RCC 7860 (cell line): ENCODE results near the gene NOL4L.

Source experiments
- DNase-seq: peaks from one replicate; pipeline ENCODE4 v3.0.0-alpha.2; 2015; ENCODE audit warnings: low spot score
- FAIRE-seq: peaks from 2 replicates; lab custom pipeline; 2012; peaks lifted over from hg19 to GRCh38; lab: Jason Lieb, UNC

The NOL4L gene

DNA sequence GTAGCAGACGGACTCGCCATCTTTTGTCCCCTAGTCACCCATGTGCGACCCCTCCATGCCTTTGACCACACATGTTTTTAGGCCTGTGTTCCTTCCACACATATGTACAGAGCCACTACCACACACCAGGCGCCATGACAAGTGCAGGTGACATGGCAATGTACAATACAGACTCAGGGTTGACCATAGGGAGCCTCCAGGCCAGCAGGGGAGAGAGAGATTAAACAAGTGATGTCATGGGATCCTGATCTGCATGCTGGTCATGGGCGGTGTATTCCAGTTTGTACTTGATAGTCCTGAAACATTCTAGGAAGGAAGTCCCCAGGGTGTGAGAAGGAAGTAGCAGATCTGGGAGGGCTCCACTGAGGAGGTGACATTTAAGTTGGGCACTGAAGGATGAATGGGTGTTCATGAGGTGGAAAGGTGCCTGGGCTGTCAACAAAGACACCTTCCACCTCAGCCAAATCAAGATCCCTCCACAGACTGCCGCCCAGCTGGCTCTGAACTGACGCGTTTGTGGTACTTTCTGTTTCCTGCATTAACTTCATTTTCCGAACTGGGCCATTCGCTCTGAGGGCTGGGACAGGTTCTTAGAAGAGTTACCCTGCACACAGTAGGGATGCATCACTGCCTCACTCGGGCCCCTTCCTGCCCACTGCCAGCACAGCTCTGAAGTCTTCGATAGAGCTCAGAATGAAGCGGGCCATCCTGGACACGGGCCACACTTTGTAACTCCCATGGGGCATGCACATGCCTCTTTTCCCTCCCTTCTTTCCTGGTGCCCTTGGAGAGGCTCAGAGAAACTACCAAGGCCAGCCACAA, 94.0 kb downstream of the NOL4L start:
- DNase-seq (no peak), FAIRE-seq (no peak)

DNA sequence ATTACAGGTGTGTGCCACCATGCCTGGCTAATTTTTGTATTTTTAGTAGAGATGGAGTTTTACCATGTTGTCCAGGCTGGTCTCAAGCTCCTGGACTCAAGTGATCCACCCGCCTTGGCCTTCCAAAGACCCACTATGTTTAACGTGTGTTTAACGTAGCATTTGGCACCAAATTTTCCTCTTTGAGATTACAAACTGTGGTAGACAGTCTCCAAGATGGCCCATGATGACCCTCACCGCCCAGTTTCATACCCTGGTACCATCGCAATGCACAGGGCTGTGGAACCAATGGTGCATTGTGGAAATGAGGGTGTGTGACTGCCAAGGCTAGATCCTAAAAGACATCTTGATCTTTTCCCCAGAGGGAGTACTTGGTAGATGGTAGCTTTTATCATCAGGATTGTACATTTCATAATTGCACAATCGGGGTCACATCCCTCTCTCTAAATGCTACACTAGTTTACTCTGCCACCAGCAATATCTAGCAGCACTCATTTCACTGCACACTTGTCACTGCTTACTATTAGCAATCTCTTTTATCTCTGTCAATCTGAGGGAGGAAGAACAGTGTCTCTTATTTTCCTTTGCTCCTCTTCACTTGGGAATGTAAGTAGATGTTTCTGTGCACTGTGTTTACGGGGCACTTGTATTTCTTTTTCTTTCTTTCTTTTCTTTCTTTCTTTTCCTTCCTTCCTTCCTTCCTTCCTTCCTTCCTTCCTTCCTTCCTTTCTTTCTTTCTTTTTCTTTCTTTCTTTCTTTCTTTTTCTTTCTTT, 96.9 kb downstream of the NOL4L start:
- no peak for FAIRE-seq
- no peak for DNase-seq

DNA sequence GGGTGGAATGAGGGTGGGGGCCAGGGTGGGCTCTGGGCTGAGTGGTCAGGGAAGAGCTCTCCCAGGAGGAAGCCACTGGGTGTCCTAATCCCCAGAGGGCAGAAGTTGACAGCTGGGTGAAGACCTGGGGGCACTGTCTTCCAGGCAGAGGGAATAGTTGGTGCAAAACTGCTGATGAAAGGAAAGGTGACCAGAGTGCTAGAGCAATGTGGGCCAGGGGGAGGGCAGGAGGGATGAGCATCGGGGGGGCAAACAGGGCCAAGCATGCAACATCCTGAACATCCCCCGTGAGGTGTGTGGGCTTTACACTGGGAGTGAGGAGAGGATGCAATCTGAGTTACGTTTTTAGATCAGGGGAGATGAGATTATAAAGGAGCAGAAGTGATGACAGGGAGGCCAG, 97.8 kb downstream of the NOL4L start:
- DNase-seq (no peak), FAIRE-seq (no peak)

DNA sequence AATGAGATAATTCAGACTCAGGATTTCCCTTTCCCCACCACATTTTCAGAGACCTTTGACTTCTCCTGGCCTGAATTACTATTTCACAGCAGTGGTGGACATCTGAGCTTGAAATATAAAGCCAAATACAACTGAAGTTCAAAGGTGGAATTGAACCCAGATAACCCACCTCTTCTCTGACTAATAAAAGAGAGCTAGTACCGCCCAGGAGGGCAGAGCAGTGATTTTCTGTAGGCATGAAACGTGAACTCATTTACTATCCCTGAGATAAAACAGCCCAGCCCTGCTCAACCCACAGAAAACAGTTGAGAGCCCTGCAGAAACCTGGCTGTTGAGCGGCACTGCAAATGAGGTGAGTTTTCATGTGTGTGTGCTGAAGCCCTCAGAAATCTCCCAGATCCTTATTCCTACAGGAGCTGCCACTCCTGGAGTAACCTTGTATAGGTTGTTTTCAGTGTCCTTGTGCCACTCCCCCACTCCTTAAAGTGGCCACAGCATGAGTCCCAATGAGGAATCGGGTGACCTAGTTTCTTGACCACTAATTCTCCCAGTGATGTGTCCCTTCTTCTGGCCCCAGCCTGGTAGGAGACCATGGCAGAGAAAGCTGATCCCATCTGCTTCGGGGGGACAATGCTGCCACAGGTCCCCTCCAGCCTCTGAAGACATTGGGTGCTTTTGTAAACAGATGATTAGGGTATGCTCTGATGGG, 99.2 kb downstream of the NOL4L start:
- no peak for DNase-seq
- FAIRE-seq = no peak

DNA sequence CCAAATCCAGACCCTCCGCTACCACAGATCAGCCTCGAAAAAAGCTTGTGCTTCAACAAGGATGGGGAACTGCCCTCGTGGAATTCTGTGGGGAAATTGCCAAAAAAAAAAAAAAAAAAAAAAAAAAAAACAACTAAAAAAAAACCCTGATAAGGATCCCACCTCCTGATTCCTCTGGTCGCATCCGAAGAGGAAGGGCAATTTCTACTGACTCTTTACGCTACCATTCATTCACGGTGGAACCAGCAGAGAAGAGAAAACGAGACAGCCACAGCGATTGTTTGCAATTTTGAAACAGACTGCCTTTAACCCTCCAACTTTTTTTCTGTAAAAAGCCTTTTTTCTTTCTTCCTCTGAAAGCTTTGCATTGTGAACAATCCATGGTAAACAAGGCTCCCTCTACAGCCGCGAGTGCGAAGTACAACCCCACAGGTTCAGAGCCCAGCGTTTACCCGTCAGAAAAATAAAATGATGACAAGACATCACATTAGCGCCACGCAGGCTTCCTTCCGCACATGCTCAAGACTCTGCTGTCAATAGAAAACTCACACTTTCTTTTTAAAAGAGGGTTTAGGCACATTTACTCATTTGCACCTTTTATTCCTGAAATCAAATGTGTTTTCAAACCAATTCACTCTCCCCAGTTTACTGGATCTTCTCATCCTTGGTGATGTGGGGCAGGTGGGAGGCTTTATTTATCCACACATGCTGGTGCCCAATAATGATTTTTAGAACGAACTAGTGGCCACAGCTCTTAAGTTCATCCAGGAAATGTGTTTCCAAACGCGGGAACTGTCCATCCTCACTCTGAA, 100.0 kb downstream of the NOL4L start:
- DNase-seq (peak; percentile 61), FAIRE-seq (peak; percentile 86)

DNA sequence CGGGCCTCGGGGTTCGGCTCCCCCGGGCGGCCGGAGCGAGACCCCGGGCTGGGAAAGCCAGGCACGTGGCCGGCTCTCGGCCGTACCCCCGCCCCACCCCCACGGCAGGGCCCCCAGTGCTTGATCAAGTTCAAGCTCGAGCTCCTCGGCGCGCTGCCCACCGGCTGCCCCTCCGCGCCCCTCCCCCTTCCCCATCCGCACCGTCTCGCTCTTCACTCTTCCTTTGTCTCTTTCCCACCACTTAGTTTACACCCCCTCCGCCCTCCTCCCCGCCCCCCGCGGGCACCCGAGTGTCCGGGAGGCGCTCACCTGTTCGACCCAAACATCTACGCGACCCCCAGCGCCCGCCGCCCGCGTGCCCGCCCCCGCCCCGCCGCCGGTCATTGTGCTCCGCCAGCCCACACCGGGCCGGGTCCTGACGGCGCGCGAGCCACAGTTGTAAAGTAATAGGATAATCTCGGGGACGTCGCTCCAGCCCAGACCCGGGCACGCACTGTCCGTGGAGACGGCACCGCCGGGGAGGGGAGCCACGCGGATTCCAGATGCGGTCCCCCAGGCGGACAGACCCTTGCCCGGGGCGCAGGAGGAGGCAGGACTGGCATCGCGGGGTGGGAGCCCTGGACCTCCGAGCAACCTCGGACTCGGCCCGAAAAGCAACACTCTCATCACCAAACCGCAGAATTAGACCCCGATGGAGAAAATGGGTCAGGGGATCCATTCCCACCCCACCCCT, 100.7 kb downstream of the NOL4L start:
- DNase-seq = peak; percentile 20
- no peak for FAIRE-seq

DNA sequence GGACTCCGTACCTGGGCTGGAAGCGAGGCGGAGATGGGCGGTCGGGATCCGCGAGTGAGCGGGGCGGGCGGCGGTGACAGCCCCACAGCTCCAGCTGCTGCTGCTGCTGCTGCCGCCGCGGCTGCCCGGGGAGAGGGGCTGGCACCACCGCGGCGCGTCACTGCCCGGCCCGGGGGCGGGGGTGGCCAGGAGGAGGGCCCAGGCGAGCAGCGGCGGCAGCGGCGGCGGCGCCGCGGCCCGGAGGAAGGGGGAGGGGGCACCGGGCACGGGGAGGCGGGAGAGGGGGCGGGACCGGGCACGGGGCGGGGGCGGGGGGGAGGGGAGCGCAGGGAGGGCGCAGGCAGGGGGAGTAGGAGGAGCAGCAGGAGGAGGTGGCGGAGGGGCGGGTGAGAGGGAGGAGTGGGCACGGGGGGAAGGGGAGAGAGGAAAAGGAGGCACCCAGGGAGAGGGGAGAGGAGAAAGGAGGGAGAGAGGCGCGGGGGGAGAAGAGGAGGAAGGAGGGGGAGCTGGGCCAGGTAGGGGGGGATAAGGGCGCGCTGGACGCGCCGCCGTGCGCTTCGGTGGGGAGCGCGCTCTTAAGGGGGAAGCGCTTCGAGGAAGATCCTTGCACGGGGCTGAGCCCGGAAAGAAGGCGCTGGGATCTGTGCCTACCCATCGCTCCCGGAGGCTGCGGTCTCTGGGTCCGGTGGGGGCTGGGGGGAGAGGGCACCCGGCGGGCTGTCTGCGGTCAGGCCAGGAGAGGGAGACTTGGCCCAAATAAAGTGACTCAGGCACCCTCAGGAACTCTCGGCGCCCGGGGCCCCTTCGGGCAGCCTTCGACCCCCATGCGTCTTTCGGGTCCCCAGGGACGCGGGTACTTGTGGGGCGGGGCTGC, 101.5 kb downstream of the NOL4L start:
- peak; percentile 78 for DNase-seq
- peak; percentile 34 for FAIRE-seq

DNA sequence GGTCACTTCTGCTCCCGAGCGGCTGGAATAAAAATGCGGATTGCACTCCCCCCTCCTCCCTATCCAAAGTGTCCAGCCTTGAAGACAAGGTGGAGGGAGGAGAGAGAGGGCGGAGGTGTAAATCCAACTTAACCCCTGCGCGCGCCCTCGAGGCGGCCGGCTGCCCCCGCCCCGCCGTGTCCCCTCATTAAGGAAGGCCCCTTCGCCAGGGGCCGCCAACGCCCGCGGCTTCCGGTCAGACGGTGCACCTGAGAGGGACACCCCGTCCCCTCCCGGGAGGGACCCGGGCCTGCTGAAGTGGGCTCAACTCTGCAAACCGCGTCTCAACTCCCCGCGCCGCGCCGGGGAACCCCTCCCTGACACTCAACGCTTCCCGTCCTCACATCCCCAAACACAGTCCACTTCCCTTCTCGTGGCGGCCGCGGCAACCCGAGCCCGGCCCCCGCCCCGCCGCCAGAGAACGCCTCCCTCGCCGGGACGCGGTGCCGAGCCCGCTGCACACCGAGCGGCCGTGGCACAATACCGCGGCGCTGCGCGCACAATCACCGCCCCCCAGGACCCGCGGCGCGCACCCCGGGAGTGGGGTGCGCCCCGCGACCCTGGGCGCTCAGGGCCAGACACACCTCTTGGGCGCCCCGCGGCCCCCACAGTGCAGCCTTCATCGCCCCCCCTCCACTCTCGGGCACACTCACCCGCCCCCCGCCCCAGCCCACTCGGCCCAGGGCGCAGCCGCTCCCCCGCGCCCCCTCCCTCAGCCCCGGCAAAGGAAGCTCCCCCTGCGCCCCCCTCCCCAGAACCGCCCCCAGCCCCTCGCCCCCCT, 102.5 kb downstream of the NOL4L start:
- FAIRE-seq (no peak), DNase-seq (no peak)

DNA sequence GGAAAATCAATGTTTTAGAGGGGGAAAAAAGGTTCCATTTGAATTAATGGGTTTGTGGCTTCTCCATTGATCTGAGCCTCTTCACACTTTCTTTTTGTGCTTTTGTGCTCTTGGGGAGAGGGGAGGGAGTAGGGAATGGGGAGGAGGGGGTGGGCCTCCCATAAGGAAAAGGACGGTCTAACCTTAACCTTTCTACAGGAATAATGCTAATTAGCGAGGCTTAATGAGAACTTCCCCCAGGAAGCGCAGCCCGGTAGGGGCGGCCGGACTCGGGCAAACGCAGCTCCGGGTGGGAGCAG, 103.0 kb downstream of the NOL4L start:
- DNase-seq (no peak), FAIRE-seq (no peak)

DNA sequence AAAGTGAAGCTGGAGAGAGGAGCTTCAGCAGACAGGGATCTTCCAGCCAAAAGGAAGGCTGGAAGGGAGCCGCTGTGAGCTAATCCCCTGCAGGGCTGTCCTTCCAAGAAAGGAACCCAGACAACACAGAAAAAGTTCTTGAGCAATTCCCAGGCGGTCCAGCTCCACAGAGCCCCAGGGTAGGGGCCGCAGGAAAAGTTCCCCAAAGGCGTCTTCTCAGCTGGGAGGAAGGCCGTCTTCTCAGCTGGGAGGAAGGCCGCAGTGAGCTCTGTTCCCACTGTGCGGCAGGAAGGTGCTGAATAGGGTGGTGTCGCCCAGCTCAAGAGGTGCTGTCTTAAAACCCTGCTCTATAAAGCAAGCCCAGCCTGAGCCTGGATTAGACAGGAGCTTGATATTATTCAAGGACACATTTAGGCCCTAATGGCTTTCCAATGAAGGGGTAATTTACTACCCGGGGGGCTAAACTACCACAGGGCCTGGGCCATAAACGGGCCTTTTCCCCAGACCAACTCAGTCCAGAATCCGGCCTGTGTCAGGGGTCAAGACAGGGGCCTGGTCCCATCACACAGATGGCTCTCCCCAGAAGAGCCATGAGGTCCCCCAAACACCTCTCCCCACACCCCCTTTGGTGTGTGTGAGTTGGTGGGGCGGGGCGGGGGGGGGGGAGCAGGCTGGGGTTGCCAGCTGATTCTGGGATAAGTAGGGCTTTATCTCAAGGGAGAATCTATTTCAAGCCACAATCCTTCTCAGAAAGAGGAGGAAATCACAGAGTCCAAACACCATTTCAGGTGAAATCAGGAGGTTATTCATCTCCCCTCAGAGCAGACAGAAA, 103.6 kb downstream of the NOL4L start:
- no peak for DNase-seq
- no peak for FAIRE-seq

DNA sequence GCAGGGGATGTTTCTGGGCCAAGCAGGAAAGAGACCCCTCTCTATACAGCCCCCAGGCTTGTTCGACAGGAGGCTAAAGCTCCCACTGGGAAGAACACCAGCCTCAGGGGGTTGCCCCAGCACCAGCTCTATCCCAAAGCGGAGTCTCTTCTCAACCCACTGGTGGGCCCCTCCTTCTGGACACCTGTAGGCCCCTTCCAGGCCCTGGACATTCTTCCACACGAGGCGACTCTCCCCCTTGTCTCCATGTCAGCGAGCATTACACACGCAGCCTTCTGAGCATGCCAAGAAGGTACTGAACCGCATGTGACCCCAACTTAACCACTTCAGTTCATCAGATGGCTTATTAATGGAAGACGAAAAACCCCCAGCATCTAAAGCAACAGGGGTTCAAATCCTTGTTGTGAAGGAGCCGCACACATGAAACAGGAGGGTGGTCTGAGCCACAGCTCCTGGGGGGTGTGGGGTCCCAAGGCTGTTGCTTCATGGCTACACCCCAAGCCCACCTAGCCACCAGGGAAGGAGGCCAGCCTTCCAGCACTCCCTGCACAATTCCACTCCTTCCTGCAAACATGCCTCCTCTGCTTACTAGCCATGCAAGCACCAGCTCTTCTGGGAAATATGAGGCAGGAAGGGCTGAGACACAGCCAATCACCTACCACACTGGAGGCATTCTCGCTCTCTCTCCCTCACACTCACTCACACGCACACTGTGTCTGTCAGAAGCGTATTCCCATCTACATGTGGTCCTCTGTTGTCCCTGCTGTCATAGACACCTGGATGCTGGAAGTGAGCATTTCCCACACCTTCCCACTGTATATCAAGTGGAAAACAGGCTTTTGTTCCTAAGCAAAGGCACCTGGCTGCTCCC, 104.5 kb downstream of the NOL4L start:
- FAIRE-seq (no peak), DNase-seq (no peak)

DNA sequence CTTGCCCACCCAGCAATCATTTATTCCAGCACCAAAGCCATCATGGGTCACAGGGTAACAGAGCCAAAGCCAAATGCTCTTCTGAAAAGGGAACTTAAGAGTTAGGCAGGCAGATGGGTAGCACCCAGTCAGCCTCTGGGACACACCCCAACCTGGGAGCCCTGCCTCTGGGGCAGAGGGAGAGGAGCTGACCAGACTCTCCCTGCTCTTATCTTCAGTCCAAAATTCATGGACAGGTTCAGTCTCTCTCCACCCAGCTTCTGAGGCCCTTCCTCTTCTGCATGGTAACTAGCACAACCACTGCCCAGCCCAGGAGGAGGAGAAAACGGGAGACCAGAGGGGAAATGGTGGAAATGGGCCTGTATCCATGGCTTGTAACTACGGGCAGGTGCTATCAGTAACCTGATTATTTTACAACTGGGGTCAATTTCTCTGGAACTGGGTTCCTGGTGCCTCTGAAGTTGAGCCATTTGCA, 105.4 kb downstream of the NOL4L start:
- no peak for DNase-seq
- no peak for FAIRE-seq

DNA sequence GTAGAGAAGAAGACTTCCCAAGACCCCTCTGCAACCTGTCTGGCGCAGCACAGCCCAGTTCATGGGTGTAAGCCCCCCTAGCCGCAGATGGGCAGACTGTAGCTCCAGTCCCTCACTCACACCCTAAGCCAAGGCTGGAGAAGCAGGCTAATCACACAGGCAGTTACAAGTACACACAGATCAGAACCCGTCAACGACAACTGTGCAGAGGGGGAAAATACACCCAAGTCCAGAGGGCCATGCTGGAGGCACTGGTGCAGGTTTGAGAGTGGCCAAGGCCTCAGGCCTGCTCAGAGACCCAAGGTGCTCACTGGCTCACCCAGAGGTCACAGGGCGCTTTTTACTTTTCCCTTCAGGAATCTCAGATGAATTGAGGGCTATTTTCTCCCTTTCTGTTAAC, 106.1 kb downstream of the NOL4L start:
- no peak for DNase-seq
- FAIRE-seq = no peak

DNA sequence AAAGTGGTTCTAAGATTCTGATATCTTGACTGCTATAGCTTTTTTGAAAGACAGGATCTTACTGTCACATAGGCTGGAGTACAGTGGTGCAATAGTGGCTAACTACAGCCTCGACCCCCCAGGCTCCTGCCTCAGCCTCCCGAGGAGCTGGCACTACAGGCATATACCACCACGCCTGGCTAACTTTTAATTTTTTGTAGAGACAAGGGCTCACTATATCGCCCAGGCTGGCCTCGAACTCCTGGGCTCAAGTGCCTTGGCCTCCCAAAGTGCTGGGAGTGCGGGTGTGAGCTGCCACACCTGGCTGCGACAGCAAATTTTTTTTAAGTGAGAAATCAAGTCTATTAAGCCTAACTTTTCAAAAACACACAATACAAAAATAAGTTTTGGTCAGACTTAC, 106.6 kb downstream of the NOL4L start:
- no peak for FAIRE-seq
- DNase-seq = no peak

DNA sequence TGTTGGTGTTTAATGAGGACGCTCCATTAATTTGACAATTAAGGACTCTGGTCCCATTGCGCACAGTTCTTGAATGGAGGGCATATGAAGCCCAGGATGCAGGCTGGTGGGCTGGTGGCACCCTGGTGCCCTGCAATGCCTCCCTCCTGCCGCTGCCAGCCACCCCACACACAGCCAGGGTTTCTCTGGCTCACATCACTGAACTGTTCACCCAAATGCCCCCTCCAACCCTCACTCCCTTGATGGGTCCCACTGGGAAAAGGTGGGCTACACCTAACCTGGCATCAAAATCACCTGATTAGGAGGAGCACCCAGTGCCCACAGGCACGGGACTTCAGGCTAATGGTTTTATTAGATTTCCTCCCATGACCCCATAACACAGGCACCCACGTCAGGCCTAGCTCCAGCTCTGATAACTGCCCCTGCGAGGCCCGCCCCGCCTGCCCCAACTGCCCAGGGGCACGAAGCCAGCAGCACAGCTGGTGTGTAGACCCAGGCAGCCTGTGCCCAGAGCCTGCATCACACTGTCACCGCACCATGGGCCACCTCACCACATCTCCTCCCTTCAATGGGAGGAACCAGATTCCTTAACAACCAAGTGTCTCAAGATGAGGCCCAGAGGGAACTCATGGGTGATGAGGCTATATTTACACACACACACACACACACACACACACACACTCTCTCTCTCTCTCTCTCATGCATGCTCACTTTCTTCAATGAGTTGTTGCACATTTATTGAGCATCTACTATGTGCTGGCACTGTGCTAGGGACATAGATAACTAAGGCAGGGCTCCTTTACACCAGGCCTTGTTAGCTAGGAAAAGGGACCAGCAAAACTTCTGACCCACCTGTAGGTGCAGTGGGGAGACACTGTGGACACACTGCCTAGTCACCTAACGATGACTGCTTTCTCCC, 107.3 kb downstream of the NOL4L start:
- DNase-seq = no peak

More for the DNA sequence above, 107.3 kb downstream of the NOL4L start:
- FAIRE-seq = no peak
